HepG2 (cell line): ENCODE measurements around the gene DNAJC4. TPM values are rescaled to one million over a fixed set of nuclear protein-coding genes. Genes with fewer than 3 reads are reported as not detected.

Source experiments
- ETV6 ChIP-seq: sonication (generic); formaldehyde crosslinking; conservative IDR thresholded peaks from 2 replicates; pipeline ENCODE4 v1.4.0; 2020; ENCODE audit warnings: missing genetic modification reagents
- MTA1 ChIP-seq: sonication (generic); formaldehyde crosslinking; IDR thresholded peaks from 2 replicates; pipeline ENCODE4 v1.4.0; 2020; ENCODE audit warnings: missing genetic modification reagents, mild to moderate bottlenecking, borderline replicate concordance
- MXD1 ChIP-seq: sonication (generic); formaldehyde crosslinking; IDR thresholded peaks from 2 replicates; pipeline ENCODE4 v1.4.0; 2020; ENCODE audit warnings: mild to moderate bottlenecking, missing genetic modification reagents
- MYPOP ChIP-seq: sonication (generic); formaldehyde crosslinking; IDR thresholded peaks from 2 replicates; pipeline ENCODE4 v1.8.1; 2023; ENCODE audit warnings: mild to moderate bottlenecking, moderate library complexity, missing genetic modification reagents
- PHF8 ChIP-seq: sonication (generic); formaldehyde crosslinking; IDR thresholded peaks from 2 replicates; pipeline ENCODE4 v1.5.0; 2020; ENCODE audit warnings: missing genetic modification reagents
- ZNF687 ChIP-seq: sonication (generic); formaldehyde crosslinking; IDR thresholded peaks from 2 replicates; pipeline ENCODE4 v1.5.1; 2020; ENCODE audit warnings: mild to moderate bottlenecking, missing genetic modification reagents, moderate library complexity
- ZNF883 ChIP-seq: sonication (generic); formaldehyde crosslinking; IDR thresholded peaks from 2 replicates; pipeline ENCODE4 v1.5.1; 2020; ENCODE audit warnings: mild to moderate bottlenecking, missing genetic modification reagents; ENCODE audit errors: not compliant biosample characterization
- polyA plus RNA-seq, 8 experiments: library from polyadenylated mRNA; depleted of rRNA in 3 of 8; stranded (reverse) in 7 of 8; unstranded in 1 of 8; fragments of >200 nt; fragmentation: Illumina TruSeq in 4 of 8; extraction: Trizol in 4 of 8; gene quantifications; 2 replicates each; pipeline versions ENCODE4 v1.2.1 to v1.2.3, GENCODE V29; 2011 to 2016; ENCODE audit warnings: low read depth in 4 of 8, missing spikeins in 1 of 8, mixed read lengths in 1 of 8; ENCODE audit not compliant: insufficient read depth in 1 of 8
- total RNA-seq, 5 experiments: library from RNA; depleted of rRNA; stranded (reverse); fragments of >200 nt; fragmentation: Illumina TruSeq; extraction: Trizol; gene quantifications; 2 replicates each; pipeline ENCODE4 v1.2.3, GENCODE V29; 2016; ENCODE audit warnings: low read depth in 1 of 5

Gene DNAJC4
- total and polyA plus RNA-seq, 2 of the 13 experiments (the other 11 are each of a cell fraction or from before 2014, with no cell fraction given): 10.3 to 60.8 TPM

GRCh38 chr11:64268893-64269539, 38.7 kb downstream of the DNAJC4 start (continued):
- TF ChIP-seq ZNF687 (CRISPR knock-in tag): 0 out of 2 replicates have a peak, but pooled peaks have one; percentile 25
- TF ChIP-seq ZNF883 (CRISPR knock-in tag): no peak
- 0 out of 2 replicates have a peak, but pooled peaks have one; percentile 39 for TF ChIP-seq MXD1
- TF ChIP-seq PHF8 (CRISPR knock-in tag): 0 out of 2 replicates have a peak, but pooled peaks have one; percentile 47
- TF ChIP-seq ETV6: 0 out of 2 replicates have a peak, but pooled peaks have one; percentile 18
- peak; percentile 51; the same call in 1 of the 2 replicates for TF ChIP-seq MYPOP (CRISPR knock-in tag)
- peak; percentile 28; the same call in 1 of the 2 replicates for TF ChIP-seq MTA1 (CRISPR knock-in tag)
